K562 (cell line): Measurements from ENCODE around the gene METRNL. TPM values are rescaled to one million over a fixed set of nuclear protein-coding genes. Genes with fewer than 3 reads are reported as not detected.
A peak's percentile ranks its signal among the peaks of the same experiment; 100 is the strongest.

ENCODE experiments used
- ATAC-seq: fragments of 200-7000 bp; cut with Tn5 transposase; 3 replicates; pipeline ENCODE4 v1.9.1; 2020; ENCODE audit warnings: moderate library complexity
- BruUV-seq: library from RNA; stranded (reverse); fragments of 400-500 nt; replicated peaks from 2 replicates; lab custom pipeline; 2021; lab: Mats Ljungman, UMichigan
- CTCF ChIA-PET: fragments of 300-600 bp; formaldehyde crosslinking; extraction: SDS; loops from one replicate; lab custom pipeline; 2021; ENCODE audit warnings: low intra/inter-chr PET ratio; lab: Yijun Ruan, JAX
- POLR2A ChIA-PET: fragments of 300-600, 350-650 bp; sonication (Branson Sonifier 250); formaldehyde crosslinking; extraction: SDS; loops from one replicate; lab custom pipeline; 2021; ENCODE audit warnings: antibody characterized with exemption, inconsistent platforms; lab: Yijun Ruan, JAX
- DNase-seq, 4 experiments: peaks; one replicate each; pipeline versions ENCODE4 v3.0.0 to v3.0.0-alpha.2; 2011 to 2018; ENCODE audit warnings: low spot score in 3 of 4, mixed read lengths in 3 of 4; ENCODE audit errors: extremely low read depth in 1 of 4
- FAIRE-seq: peaks from 2 replicates; lab custom pipeline; 2011; peaks lifted over from hg19 to GRCh38; lab: Jason Lieb, UNC
- H2AFZ ChIP-seq: 2 replicates; pipeline ENCODE4 v1.6.0; 2011; ENCODE audit warnings: low read depth, low read length, control low read depth, inconsistent platforms
- H3K27ac ChIP-seq: fragments of 200-600 bp; 3 replicates; pipeline ENCODE4 v1.8.0; 2011; ENCODE audit warnings: low read depth, mild to moderate bottlenecking, control low read depth, inconsistent platforms, low read length, moderate library complexity, mixed read lengths; ENCODE audit errors: extremely low read depth
- H3K27me3 ChIP-seq, 2 experiments: fragments of 300-600 bp in 1 of 2; 2 replicates in 1 of 2; 3 replicates in 1 of 2; pipeline versions ENCODE4 v1.6.0 to v1.8.0; 2011; ENCODE audit warnings: inconsistent platforms in 2 of 2, low read length in 2 of 2, mild to moderate bottlenecking in 1 of 2, mixed read lengths in 1 of 2, moderate library complexity in 1 of 2; ENCODE audit not compliant: control insufficient read depth in 2 of 2, insufficient read depth in 2 of 2
- H3K36me3 ChIP-seq: fragments of 300-600 bp; 3 replicates; pipeline ENCODE4 v1.8.0; 2011; ENCODE audit warnings: mild to moderate bottlenecking, low read length, inconsistent platforms; ENCODE audit not compliant: control insufficient read depth, insufficient read depth
- H3K4me1 ChIP-seq, 2 experiments: fragments of 200-600 bp in 1 of 2; replicated peaks in 1 of 2; 2 replicates in 1 of 2; 3 replicates in 1 of 2; pipeline versions ENCODE4 v1.5.1 to v1.8.0; 2011; ENCODE audit warnings: inconsistent platforms in 2 of 2, low read length in 2 of 2, mild to moderate bottlenecking in 1 of 2, mixed read lengths in 1 of 2, moderate library complexity in 1 of 2; ENCODE audit not compliant: control insufficient read depth in 2 of 2, insufficient read depth in 2 of 2
- H3K4me2 ChIP-seq: 2 replicates; pipeline ENCODE4 v1.6.1; 2011; ENCODE audit warnings: low read length, control low read depth, inconsistent platforms, mixed read lengths; ENCODE audit not compliant: insufficient read depth
- H3K4me3 ChIP-seq: fragments of 200-600 bp; sonication (generic), shearing (Covaris generic); 2 replicates; pipeline ENCODE4 v1.5.1; 2016; ENCODE audit warnings: control low read depth, inconsistent platforms
- H3K79me2 ChIP-seq: fragments of 200-600 bp; 3 replicates; pipeline ENCODE4 v1.8.0; 2011; ENCODE audit warnings: low read length, inconsistent platforms; ENCODE audit not compliant: control insufficient read depth, insufficient read depth
- H3K9ac ChIP-seq, 2 experiments: 2 replicates each; pipeline versions ENCODE4 v1.6.0 to v1.6.1; 2011; ENCODE audit warnings: low read depth in 2 of 2, low read length in 2 of 2, control low read depth in 1 of 2, inconsistent platforms in 1 of 2, mild to moderate bottlenecking in 1 of 2, mixed read lengths in 1 of 2; ENCODE audit not compliant: insufficient read depth in 1 of 2
- H3K9me1 ChIP-seq: one replicate; pipeline ENCODE4 v1.6.0; 2011; ENCODE audit warnings: inconsistent platforms, mild to moderate bottlenecking, low read length, moderate library complexity; ENCODE audit not compliant: control insufficient read depth, insufficient read depth
- H3K9me3 ChIP-seq: replicated peaks from 2 replicates; pipeline ENCODE4 v1.5.1; 2011; ENCODE audit warnings: low read depth, low read length, inconsistent platforms; ENCODE audit not compliant: control insufficient read depth, insufficient read depth
- H4K20me1 ChIP-seq: replicated peaks from 2 replicates; pipeline ENCODE4 v1.6.1; 2011; ENCODE audit warnings: low read length, inconsistent platforms, mixed read lengths; ENCODE audit not compliant: control insufficient read depth, insufficient read depth
- BRF1 ChIP-seq: IDR thresholded peaks from 3 replicates; pipeline ENCODE4 v1.6.1; 2011; ENCODE audit warnings: borderline replicate concordance, mild to moderate bottlenecking; ENCODE audit not compliant: insufficient read length; ENCODE audit errors: extremely low read depth
- CBX2 ChIP-seq: fragments of 200-600 bp; sonication (generic); IDR thresholded peaks from one replicate; pipeline ENCODE4 v1.6.1; 2012; ENCODE audit warnings: mild to moderate bottlenecking, low read length, inconsistent platforms; ENCODE audit not compliant: insufficient read depth, poor library complexity, severe bottlenecking
- KDM1A ChIP-seq, 2 experiments: fragments of 450-650 bp; IDR thresholded peaks; 2 replicates each; pipeline ENCODE4 v1.6.1; 2016; ENCODE audit warnings: mild to moderate bottlenecking in 2 of 2
- YBX1 ChIP-seq: fragments of 450-650 bp; IDR thresholded peaks from 2 replicates; pipeline ENCODE4 v1.7.1; 2016; ENCODE audit warnings: mild to moderate bottlenecking
- ZNF699 ChIP-seq: fragments of 250-450 bp; sonication (Bioruptor Pico); IDR thresholded peaks from 2 replicates; pipeline ENCODE4 v1.8.0; 2021; ENCODE audit warnings: mild to moderate bottlenecking, moderate library complexity; ENCODE audit not compliant: insufficient replicate concordance
- WGBS: fragments of 100-300 bp; shearing (Covaris generic); methylation state at CpG from one replicate; pipeline ENCODE4 v1.1.6; 2016; ENCODE audit warnings: low coverage, mixed read lengths; ENCODE audit not compliant: insufficient coverage; ENCODE audit errors: missing lambda C conversion rate; 5-methylcytosine and 5-hydroxymethylcytosine counted together
- in situ Hi-C: fragments of 300-500 bp; cut with MboI; formaldehyde crosslinking; loops from 4 replicates; pipeline ENCODE4 v1.15.0; 2018; ENCODE audit warnings: inconsistent platforms, mixed read lengths
- intact Hi-C: fragments of 100-400 bp; cut with micrococcal nuclease; formaldehyde crosslinking; loops from 2 replicates; pipeline ENCODE4 v1.14.2; 2022
- polyA plus RNA-seq, 8 experiments: library from polyadenylated mRNA; depleted of rRNA in 4 of 8; stranded (reverse) in 5 of 8; unstranded in 3 of 8; fragments of >200 nt; fragmentation: Nextera tagmentation in 2 of 8; fragmentation: Illumina TruSeq in 1 of 8; extraction: Ambion mirVana in 2 of 8; extraction: Trizol in 1 of 8; gene quantifications; 2 replicates each; pipeline versions ENCODE4 v1.2.1 to v1.2.3, GENCODE V29; 2011 to 2014; ENCODE audit warnings: inconsistent platforms in 1 of 8, missing spikeins in 1 of 8
- total RNA-seq, 7 experiments: library from RNA; depleted of rRNA in 6 of 7; stranded (reverse); fragments of >200 nt in 6 of 7; fragmentation: Illumina TruSeq in 2 of 7; extraction: Trizol in 2 of 7; gene quantifications; 2 replicates each; pipeline versions ENCODE4 v1.2.1 to v1.2.3, GENCODE V29; 2011 to 2021; ENCODE audit warnings: low replicate concordance in 1 of 7
- TF ChIP-seq, protein P1 (sequence below): fragments of 250-450 bp; sonication (Bioruptor Pico); IDR thresholded peaks from 2 replicates; pipeline ENCODE4 v1.5.0; 2021
- TF ChIP-seq, protein P2 (sequence below): sonication (generic); formaldehyde crosslinking; IDR thresholded peaks from 2 replicates; pipeline ENCODE4 v1.9.0; 2022; ENCODE audit warnings: mild to moderate bottlenecking, missing genetic modification reagents
- TF ChIP-seq, protein P3 (sequence below): fragments of 450-650 bp; IDR thresholded peaks from 2 replicates; pipeline ENCODE4 v1.6.1; 2017; ENCODE audit warnings: antibody characterized with exemption, mild to moderate bottlenecking
- TF ChIP-seq, protein P4 (sequence below): sonication (generic); formaldehyde crosslinking; IDR thresholded peaks from 2 replicates; pipeline ENCODE4 v1.8.0; 2023; ENCODE audit warnings: mild to moderate bottlenecking, missing genetic modification reagents

The METRNL gene
- total and polyA plus RNA-seq, 9 of the 15 experiments (the other 6 are each of a cell fraction or from before 2014, with no cell fraction given), result 0.17 to 31.8 (median 2.9) TPM

DNA sequence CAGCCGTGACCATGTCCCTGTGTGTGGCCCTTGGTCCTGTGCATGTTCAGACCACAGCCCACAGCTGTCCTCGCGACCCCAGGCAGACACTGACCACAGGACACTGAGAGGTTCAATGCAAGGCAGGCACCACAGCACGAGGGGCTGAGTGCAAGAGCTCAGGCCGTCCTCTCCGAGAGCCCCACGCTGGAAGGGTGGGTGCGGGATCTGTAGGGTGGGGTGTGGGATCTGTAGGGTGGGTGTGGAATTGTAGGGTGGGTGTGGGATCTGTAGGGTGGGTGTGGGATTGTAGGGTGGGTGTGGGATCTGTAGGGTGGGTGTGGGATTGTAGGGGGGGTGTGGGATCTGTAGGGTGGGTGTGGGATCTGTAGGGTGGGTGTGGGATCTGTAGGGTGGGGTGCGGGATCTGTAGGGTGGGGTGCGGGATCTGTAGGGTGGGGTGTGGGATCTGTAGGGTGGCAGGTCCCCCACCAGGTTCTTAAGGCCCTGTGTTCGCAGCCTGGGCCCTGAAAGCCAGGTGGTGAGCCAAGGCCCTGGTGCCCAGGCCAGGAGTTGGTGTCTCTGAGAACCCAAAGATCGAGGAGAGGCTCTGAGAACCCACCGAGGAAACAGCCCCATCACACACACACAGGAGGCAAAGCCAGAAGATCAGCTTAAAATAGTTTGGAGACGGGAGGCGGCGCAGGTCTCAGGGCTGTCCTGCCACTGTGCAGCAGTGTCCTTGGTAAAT, 48.2 kb downstream of the METRNL start (continued):
- no peak for TF ChIP-seq BRF1
- TF ChIP-seq, protein P1, sequence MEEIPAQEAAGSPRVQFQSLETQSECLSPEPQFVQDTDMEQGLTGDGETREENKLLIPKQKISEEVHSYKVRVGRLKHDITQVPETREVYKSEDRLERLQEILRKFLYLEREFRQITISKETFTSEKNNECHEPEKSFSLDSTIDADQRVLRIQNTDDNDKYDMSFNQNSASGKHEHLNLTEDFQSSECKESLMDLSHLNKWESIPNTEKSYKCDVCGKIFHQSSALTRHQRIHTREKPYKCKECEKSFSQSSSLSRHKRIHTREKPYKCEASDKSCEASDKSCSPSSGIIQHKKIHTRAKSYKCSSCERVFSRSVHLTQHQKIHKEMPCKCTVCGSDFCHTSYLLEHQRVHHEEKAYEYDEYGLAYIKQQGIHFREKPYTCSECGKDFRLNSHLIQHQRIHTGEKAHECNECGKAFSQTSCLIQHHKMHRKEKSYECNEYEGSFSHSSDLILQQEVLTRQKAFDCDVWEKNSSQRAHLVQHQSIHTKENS (CRISPR knock-in tag), result no peak
- TF ChIP-seq, protein P2, sequence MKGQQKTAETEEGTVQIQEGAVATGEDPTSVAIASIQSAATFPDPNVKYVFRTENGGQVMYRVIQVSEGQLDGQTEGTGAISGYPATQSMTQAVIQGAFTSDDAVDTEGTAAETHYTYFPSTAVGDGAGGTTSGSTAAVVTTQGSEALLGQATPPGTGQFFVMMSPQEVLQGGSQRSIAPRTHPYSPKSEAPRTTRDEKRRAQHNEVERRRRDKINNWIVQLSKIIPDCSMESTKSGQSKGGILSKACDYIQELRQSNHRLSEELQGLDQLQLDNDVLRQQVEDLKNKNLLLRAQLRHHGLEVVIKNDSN (CRISPR knock-in tag), result no peak

DNA sequence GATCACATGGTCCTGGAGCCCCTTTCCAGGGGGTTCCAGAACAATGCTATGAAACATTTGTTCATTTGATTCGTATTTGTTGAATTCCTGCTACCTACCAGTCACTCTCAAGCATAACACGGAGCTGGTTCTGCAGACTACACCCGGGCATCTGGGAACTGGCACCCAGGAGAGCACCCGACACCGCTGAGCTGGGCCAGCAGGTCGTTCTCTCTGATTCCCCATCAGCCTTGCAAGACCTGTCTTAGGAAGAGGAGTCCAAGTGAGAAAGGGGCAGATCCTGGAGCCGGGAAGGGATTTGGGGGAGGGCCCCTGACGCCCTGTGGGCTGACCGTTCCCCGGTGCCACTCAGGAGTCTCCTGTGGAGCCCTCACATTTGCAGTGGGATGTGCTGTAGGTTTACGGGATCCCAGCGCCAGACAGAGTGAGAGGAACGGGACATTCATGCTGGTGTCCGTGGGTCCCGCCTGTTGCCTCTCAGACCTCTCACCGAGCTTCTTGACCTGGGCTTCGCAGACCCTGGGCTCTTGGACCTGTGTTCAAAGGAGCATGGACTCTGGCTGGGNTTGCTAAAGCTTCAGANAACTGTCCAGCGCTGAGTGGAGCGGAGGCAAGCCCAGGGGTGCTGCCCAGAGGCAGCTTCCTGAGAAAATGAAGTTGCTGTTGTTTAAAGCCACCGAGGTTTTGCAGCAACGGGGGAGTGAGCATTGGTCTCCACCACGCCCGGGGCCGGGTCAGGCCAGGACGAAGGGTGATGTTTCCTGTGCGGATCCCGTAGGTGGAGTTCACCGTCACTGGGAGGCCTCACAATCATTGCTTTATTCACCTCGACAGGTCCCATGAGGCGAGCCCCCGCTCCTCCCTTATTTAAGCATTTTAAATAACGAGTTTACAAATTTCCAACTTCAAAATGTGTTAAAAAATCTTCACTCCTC, 49.2 kb downstream of the METRNL start:
- CTCF ChIA-PET, result no interaction called here
- peaks cover 15 to 38% of the 10 kb centered on the region in 2 experiments for H3K27me3 ChIP-seq
- no peak overlapping the region; the same call in 2 of the 3 replicates for H3K27ac ChIP-seq
- H3K4me3 ChIP-seq, result no peak overlapping the region
- no peaks in the 10 kb centered on the region for H3K79me2 ChIP-seq
- ATAC-seq (peak; percentile 54), DNase-seq (peak in 2 of 4 experiments; percentile 36 to 44), FAIRE-seq (peak; percentile 78)
- H3K36me3 ChIP-seq, result no peaks in the 10 kb centered on the region
- H3K9ac ChIP-seq, result peak overlapping the region in 1 of 2 experiments; percentile 59; a peak in 2 of 4 replicates
- no TSS peak for BruUV-seq
- WGBS, result 42% methylated on average over 32 of the region's 32 CpGs
- intact Hi-C loops, result no loop called here
- H3K4me1 ChIP-seq, result peaks cover 33 to 63% of the 10 kb centered on the region in 2 experiments; a peak in 4 of 5 replicates
- H2AFZ ChIP-seq, result peak overlapping the region; percentile 52
- 0 out of 2 replicates have a peak overlapping the region, but pooled peaks have one; percentile 13 for H3K4me2 ChIP-seq
- in situ Hi-C loops, result no loop called here
- POLR2A ChIA-PET, result no interaction called here
- H3K9me3 ChIP-seq, result no peaks in the 10 kb centered on the region
- no peaks in the 10 kb centered on the region for H3K9me1 ChIP-seq
- 0 out of 2 replicates have a peak, but pooled peaks cover 5% of the 10 kb centered on the region for H4K20me1 ChIP-seq
- TF ChIP-seq CBX2, result no peak
- TF ChIP-seq, protein P3, sequence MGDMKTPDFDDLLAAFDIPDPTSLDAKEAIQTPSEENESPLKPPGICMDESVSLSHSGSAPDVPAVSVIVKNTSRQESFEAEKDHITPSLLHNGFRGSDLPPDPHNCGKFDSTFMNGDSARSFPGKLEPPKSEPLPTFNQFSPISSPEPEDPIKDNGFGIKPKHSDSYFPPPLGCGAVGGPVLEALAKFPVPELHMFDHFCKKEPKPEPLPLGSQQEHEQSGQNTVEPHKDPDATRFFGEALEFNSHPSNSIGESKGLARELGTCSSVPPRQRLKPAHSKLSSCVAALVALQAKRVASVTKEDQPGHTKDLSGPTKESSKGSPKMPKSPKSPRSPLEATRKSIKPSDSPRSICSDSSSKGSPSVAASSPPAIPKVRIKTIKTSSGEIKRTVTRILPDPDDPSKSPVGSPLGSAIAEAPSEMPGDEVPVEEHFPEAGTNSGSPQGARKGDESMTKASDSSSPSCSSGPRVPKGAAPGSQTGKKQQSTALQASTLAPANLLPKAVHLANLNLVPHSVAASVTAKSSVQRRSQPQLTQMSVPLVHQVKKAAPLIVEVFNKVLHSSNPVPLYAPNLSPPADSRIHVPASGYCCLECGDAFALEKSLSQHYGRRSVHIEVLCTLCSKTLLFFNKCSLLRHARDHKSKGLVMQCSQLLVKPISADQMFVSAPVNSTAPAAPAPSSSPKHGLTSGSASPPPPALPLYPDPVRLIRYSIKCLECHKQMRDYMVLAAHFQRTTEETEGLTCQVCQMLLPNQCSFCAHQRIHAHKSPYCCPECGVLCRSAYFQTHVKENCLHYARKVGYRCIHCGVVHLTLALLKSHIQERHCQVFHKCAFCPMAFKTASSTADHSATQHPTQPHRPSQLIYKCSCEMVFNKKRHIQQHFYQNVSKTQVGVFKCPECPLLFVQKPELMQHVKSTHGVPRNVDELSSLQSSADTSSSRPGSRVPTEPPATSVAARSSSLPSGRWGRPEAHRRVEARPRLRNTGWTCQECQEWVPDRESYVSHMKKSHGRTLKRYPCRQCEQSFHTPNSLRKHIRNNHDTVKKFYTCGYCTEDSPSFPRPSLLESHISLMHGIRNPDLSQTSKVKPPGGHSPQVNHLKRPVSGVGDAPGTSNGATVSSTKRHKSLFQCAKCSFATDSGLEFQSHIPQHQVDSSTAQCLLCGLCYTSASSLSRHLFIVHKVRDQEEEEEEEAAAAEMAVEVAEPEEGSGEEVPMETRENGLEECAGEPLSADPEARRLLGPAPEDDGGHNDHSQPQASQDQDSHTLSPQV, result peak; percentile 67
- TF ChIP-seq ZNF699 (CRISPR knock-in tag), result no peak
- TF ChIP-seq, protein P4, sequence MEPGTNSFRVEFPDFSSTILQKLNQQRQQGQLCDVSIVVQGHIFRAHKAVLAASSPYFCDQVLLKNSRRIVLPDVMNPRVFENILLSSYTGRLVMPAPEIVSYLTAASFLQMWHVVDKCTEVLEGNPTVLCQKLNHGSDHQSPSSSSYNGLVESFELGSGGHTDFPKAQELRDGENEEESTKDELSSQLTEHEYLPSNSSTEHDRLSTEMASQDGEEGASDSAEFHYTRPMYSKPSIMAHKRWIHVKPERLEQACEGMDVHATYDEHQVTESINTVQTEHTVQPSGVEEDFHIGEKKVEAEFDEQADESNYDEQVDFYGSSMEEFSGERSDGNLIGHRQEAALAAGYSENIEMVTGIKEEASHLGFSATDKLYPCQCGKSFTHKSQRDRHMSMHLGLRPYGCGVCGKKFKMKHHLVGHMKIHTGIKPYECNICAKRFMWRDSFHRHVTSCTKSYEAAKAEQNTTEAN, result no peak
- TF ChIP-seq KDM1A (IDR thresholded peaks at IDR 0.05), result no peak
- no peak for TF ChIP-seq YBX1
